ENCODE results near the gene IP6K3. TPM values are rescaled to one million over a fixed set of nuclear protein-coding genes. Genes with fewer than 3 reads are reported as not detected.

Gene IP6K3
- total RNA-seq, 1 donor: under 0.01 TPM

- H2AFZ ChIP-seq (ENCODE audit: low read length): no peak overlapping the region
- no peak overlapping the region for H3K4me3 ChIP-seq (ENCODE audit: insufficient read depth, low read length)
- H3K79me2 ChIP-seq (ENCODE audit: insufficient read depth, low read length): no peaks in the 10 kb centered on the region
- no peaks in the 10 kb centered on the region for H3K9me3 ChIP-seq (ENCODE audit: low read depth, low read length)
- peak; percentile 34 for DNase-seq (ENCODE audit: insufficient read length, low spot score, missing footprints)
- H3K36me3 ChIP-seq (ENCODE audit: insufficient read depth, low read length): peaks cover 1% of the 10 kb centered on the region
- TF ChIP-seq CTCF (IDR thresholded peaks at IDR 0.05; ENCODE audit: extremely low read depth, low read depth, low read length): no peak
- peaks cover 34% of the 10 kb centered on the region for H3K4me1 ChIP-seq (ENCODE audit: insufficient read depth, low read length)
- H3K27me3 ChIP-seq (ENCODE audit: insufficient read depth, low read length): no peaks in the 10 kb centered on the region
- no peak overlapping the region for H3K27ac ChIP-seq (ENCODE audit: low read depth, low read length)
- H3K4me2 ChIP-seq (ENCODE audit: insufficient read depth, low read length): no peak overlapping the region
- no peaks in the 10 kb centered on the region for H4K20me1 ChIP-seq (ENCODE audit: insufficient read depth, low read length)
These were observed 20.5 kb upstream of the IP6K3 start for GRCh38 chr6:33766921-33767907.

GRCh38 chr6:33765368-33765767 is 18.7 kb upstream of the IP6K3 start:
- Histone ChIP-seq H2AFZ (ENCODE audit: low read length) (no peak overlapping the region), H3K36me3 (ENCODE audit: insufficient read depth, low read length) (no peaks in the 10 kb centered on the region), H3K4me1 (ENCODE audit: insufficient read depth, low read length) (peaks cover 16% of the 10 kb centered on the region), H3K4me2 (ENCODE audit: insufficient read depth, low read length) (no peak overlapping the region), H3K79me2 (ENCODE audit: insufficient read depth, low read length) (no peaks in the 10 kb centered on the region), H3K4me3 (ENCODE audit: insufficient read depth, low read length) (no peak overlapping the region), H3K27ac (ENCODE audit: low read depth, low read length) (no peak overlapping the region), H4K20me1 (ENCODE audit: insufficient read depth, low read length) (no peaks in the 10 kb centered on the region), H3K27me3 (ENCODE audit: insufficient read depth, low read length) (no peaks in the 10 kb centered on the region), H3K9me3 (ENCODE audit: low read depth, low read length) (no peaks in the 10 kb centered on the region)
- no peak for TF ChIP-seq CTCF (IDR thresholded peaks at IDR 0.05; ENCODE audit: extremely low read depth, low read depth, low read length)
- DNase-seq (ENCODE audit: insufficient read length, low spot score, missing footprints): peak; percentile 41

- Histone ChIP-seq H3K27me3 (ENCODE audit: insufficient read depth, low read length) (no peaks in the 10 kb centered on the region), H3K27ac (ENCODE audit: low read depth, low read length) (no peak overlapping the region), H3K79me2 (ENCODE audit: insufficient read depth, low read length) (no peaks in the 10 kb centered on the region), H3K9me3 (ENCODE audit: low read depth, low read length) (no peaks in the 10 kb centered on the region), H4K20me1 (ENCODE audit: insufficient read depth, low read length) (no peaks in the 10 kb centered on the region), H2AFZ (ENCODE audit: low read length) (no peak overlapping the region), H3K36me3 (ENCODE audit: insufficient read depth, low read length) (no peaks in the 10 kb centered on the region), H3K4me1 (ENCODE audit: insufficient read depth, low read length) (peaks cover 12% of the 10 kb centered on the region), H3K4me3 (ENCODE audit: insufficient read depth, low read length) (no peak overlapping the region), H3K4me2 (ENCODE audit: insufficient read depth, low read length) (no peak overlapping the region)
- no peak for TF ChIP-seq CTCF (IDR thresholded peaks at IDR 0.05; ENCODE audit: extremely low read depth, low read depth, low read length)
- DNase-seq (ENCODE audit: insufficient read length, low spot score, missing footprints): peak; percentile 68
These were observed 17.3 kb upstream of the IP6K3 start for GRCh38 chr6:33764036-33764435.

- Histone ChIP-seq H3K27me3 (ENCODE audit: insufficient read depth, low read length) (no peaks in the 10 kb centered on the region), H3K4me1 (ENCODE audit: insufficient read depth, low read length) (peaks cover 8% of the 10 kb centered on the region), H3K27ac (ENCODE audit: low read depth, low read length) (no peak overlapping the region), H2AFZ (ENCODE audit: low read length) (no peak overlapping the region), H3K36me3 (ENCODE audit: insufficient read depth, low read length) (no peaks in the 10 kb centered on the region), H4K20me1 (ENCODE audit: insufficient read depth, low read length) (no peaks in the 10 kb centered on the region), H3K4me3 (ENCODE audit: insufficient read depth, low read length) (no peak overlapping the region), H3K79me2 (ENCODE audit: insufficient read depth, low read length) (no peaks in the 10 kb centered on the region), H3K9me3 (ENCODE audit: low read depth, low read length) (no peaks in the 10 kb centered on the region), H3K4me2 (ENCODE audit: insufficient read depth, low read length) (no peak overlapping the region)
- peak; percentile 19 for DNase-seq (ENCODE audit: insufficient read length, low spot score, missing footprints)
- no peak for TF ChIP-seq CTCF (IDR thresholded peaks at IDR 0.05; ENCODE audit: extremely low read depth, low read depth, low read length)
These were observed 16.8 kb upstream of the IP6K3 start for GRCh38 chr6:33763483-33763882.

All from osteoblast (primary cell).